ENCODE data around the gene CERS6. TPM values are rescaled to one million over a fixed set of nuclear protein-coding genes. Genes with fewer than 3 reads are reported as not detected.
"Not testable (repeated sequence)": the region's sequence is repeated elsewhere in the genome, so short reads cannot be mapped to it uniquely, and the experiment has no call there.

Gene CERS6
- polyA plus RNA-seq, 3 donors: 7.6 to 17.7 (median 15.6) TPM

DNA sequence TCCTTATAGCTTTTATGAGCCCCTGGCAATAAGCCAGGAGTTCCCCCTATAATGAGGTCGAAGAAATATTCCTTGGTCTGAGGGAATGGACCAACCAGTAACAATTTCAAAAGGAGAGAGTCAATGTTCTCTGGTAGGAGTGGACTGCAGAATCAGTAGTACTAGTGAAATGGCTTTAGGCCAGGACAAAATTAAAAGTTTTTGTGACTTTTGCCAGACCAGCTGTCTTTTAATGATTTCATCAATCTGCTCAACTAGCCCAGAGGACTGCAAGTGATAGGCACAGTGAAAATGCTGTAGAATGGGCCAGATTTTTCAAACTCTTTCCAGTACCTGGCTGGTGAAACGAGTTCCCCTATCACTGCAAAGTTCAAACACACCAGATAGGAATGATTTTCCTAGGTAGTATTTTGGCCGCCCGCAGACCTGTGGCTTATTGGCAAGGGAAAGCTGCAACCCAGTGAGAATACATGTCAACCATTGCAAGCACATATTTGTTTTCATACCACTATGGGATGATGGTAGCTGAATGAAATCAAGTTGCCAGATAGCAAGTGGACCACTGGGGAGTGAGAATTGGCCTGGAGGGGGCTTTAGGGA, 45.5 kb downstream of the CERS6 start:
- no CpG with 5 or more reads among the region's 4 CpGs for WGBS (ENCODE audit: insufficient coverage)
- Histone ChIP-seq H3K36me3 (replicated peaks in 1 of 2; ENCODE audit: control insufficient read depth in 1 of 2, insufficient read depth in 2 of 2, low read length in 2 of 2) (peaks cover 0 to 8% of the 10 kb centered on the region in 2 donors), H3K4me1 (ENCODE audit: control insufficient read depth in 1 of 2, insufficient read depth in 2 of 2, low read length in 2 of 2) (no peaks in the 10 kb centered on the region), H2AFZ (ENCODE audit: insufficient read depth, low read depth, low read length, poor library complexity, severe bottlenecking) (no peak overlapping the region), H3K4me3 (replicated peaks in 1 of 3; ENCODE audit: low read depth in 2 of 3, low read length in 3 of 3) (no peak overlapping the region), H3K79me2 (ENCODE audit: insufficient read depth, low read length) (peaks cover 100% of the 10 kb centered on the region), H3K27me3 (ENCODE audit: control insufficient read depth in 2 of 2, insufficient read depth in 2 of 2, low read length in 2 of 2) (no peaks in the 10 kb centered on the region), H4K20me1 (ENCODE audit: insufficient read depth, low read length) (peaks cover 44% of the 10 kb centered on the region), H3K27ac (ENCODE audit: low read depth in 1 of 2, low read length in 2 of 2) (no peak overlapping the region), H3K4me2 (replicated peaks; ENCODE audit: extremely low read depth, low read length, poor library complexity, severe bottlenecking) (no peak overlapping the region), H3K9me3 (replicated peaks in 1 of 2; ENCODE audit: control insufficient read depth in 1 of 2, insufficient read depth in 1 of 2, low read length in 2 of 2) (peaks cover 13 to 19% of the 10 kb centered on the region in 2 donors), H3K9ac (ENCODE audit: insufficient read depth, low read length, poor library complexity, severe bottlenecking) (no peak overlapping the region)
- H3K4me1 Mint-ChIP-seq: peaks cover 19% of the 10 kb centered on the region
- intact Hi-C loops (cut with micrococcal nuclease): no loop called here
- no peak for TF ChIP-seq CTCF (IDR thresholded peaks at IDR 0.05)
- no peak overlapping the region for H3K27ac Mint-ChIP-seq
- DNase-seq: no peak
- peaks cover 4 to 27% of the 10 kb centered on the region in 2 donors for H3K36me3 Mint-ChIP-seq
- peaks cover 15 to 33% (median 25%) of the 10 kb centered on the region in 7 donors for H3K9me3 Mint-ChIP-seq
- H3K27me3 Mint-ChIP-seq (ENCODE audit: low read depth in 3 of 3): no peaks in the 10 kb centered on the region
- no peak overlapping the region for H3K4me3 Mint-ChIP-seq

DNA sequence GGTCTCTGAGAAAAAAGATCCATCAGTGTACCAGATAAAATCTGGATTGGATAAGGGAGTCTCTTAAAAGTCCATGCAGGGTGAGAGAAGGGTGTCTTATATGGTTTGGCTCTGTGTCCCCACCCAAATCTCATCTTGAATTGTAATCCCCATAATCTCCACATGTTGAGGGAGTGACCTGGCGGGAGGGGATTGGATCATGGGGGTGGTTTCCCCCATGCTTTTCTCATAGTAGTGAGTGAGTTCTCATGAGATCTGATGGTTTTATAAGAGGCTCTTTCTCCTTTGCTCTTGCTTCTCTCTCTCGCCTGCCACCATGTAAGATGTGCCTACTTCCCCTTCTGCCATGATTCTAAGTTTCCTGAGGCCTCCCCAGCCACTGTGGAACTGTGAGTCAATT, 46.8 kb downstream of the CERS6 start:
- H3K4me3 Mint-ChIP-seq; H3K27me3 Mint-ChIP-seq (ENCODE audit: low read depth in 3 of 3); H3K27me3 ChIP-seq (ENCODE audit: control insufficient read depth in 2 of 2, insufficient read depth in 2 of 2, low read length in 2 of 2); H3K36me3 ChIP-seq (replicated peaks in 1 of 2; ENCODE audit: control insufficient read depth in 1 of 2, insufficient read depth in 2 of 2, low read length in 2 of 2); H3K4me3 ChIP-seq (replicated peaks in 1 of 3; ENCODE audit: low read depth in 2 of 3, low read length in 3 of 3); H2AFZ ChIP-seq (ENCODE audit: insufficient read depth, low read depth, low read length, poor library complexity, severe bottlenecking); H3K9ac ChIP-seq (ENCODE audit: insufficient read depth, low read length, poor library complexity, severe bottlenecking); H3K27ac ChIP-seq (ENCODE audit: low read depth in 1 of 2, low read length in 2 of 2); H3K4me1 ChIP-seq (ENCODE audit: control insufficient read depth in 1 of 2, insufficient read depth in 2 of 2, low read length in 2 of 2); intact Hi-C loops (cut with micrococcal nuclease); H3K4me2 ChIP-seq (replicated peaks; ENCODE audit: extremely low read depth, low read length, poor library complexity, severe bottlenecking); DNase-seq: not testable (repeated sequence)
- H3K27ac Mint-ChIP-seq: peak overlapping the region in 2 of 7 donors; percentile 55 to 80
- peaks cover 13 to 19% of the 10 kb centered on the region in 2 donors for H3K9me3 ChIP-seq (replicated peaks in 1 of 2; ENCODE audit: control insufficient read depth in 1 of 2, insufficient read depth in 1 of 2, low read length in 2 of 2)
- WGBS (ENCODE audit: insufficient coverage): no CpG with 5 or more reads among the region's 2 CpGs
- peaks cover 15 to 33% (median 25%) of the 10 kb centered on the region in 7 donors for H3K9me3 Mint-ChIP-seq
- peaks cover 4 to 27% of the 10 kb centered on the region in 2 donors for H3K36me3 Mint-ChIP-seq
- H3K79me2 ChIP-seq (ENCODE audit: insufficient read depth, low read length): peaks cover 100% of the 10 kb centered on the region
- peaks cover 24% of the 10 kb centered on the region for H3K4me1 Mint-ChIP-seq
- H4K20me1 ChIP-seq (ENCODE audit: insufficient read depth, low read length): peaks cover 50% of the 10 kb centered on the region
